HG02852 (cell line): Measurements from ENCODE around the gene NIBAN1.
"Not testable (repeated sequence)": the region's sequence is repeated elsewhere in the genome, so short reads cannot be mapped to it uniquely, and the experiment has no call there.

Experiments used
- ATAC-seq: cut with Tn5 transposase; IDR thresholded peaks from one replicate; pipeline ENCODE4 v1.9.1; 2021; ENCODE audit warnings: mild to moderate bottlenecking, moderate library complexity; ENCODE audit not compliant: unreplicated experiment

NIBAN1 gene

GRCh38 chr1:184974056-184974836, at the start of gene NIBAN1:
Gene NIBAN1 (minus strand): TSS chr1:184974508. CDS start chr1:184974356, 152 bp downstream.
- peak; percentile 55 for ATAC-seq

- ATAC-seq = no peak
Observed at GRCh38 chr1:185017966-185018365, 43.7 kb upstream of the NIBAN1 start.

GRCh38 chr1:185017338-185017737, 43.0 kb upstream of the NIBAN1 start:
- no peak for ATAC-seq

- ATAC-seq = no peak
Observed at GRCh38 chr1:185016880-185017279, 42.6 kb upstream of the NIBAN1 start.

- ATAC-seq = no peak
Observed at GRCh38 chr1:185015631-185016030, 41.3 kb upstream of the NIBAN1 start.

- ATAC-seq = no peak
Observed at GRCh38 chr1:185014941-185015340, 40.6 kb upstream of the NIBAN1 start.

GRCh38 chr1:185010361-185010760, 36.1 kb upstream of the NIBAN1 start:
- no peak for ATAC-seq

GRCh38 chr1:185008838-185009237, 34.5 kb upstream of the NIBAN1 start:
- ATAC-seq = no peak

- not testable (repeated sequence) for ATAC-seq
Observed at GRCh38 chr1:185001312-185001880, 27.1 kb upstream of the NIBAN1 start.

- not testable (repeated sequence) for ATAC-seq
Observed at GRCh38 chr1:184999974-185000373, 25.7 kb upstream of the NIBAN1 start.

GRCh38 chr1:184994301-184994700, 20.0 kb upstream of the NIBAN1 start:
- no peak for ATAC-seq

- no peak for ATAC-seq
Observed at GRCh38 chr1:184992271-184992670, 18.0 kb upstream of the NIBAN1 start.

GRCh38 chr1:184990204-184990603, 15.9 kb upstream of the NIBAN1 start:
- no peak for ATAC-seq

- no peak for ATAC-seq
Observed at GRCh38 chr1:184988506-184988905, 14.2 kb upstream of the NIBAN1 start.

- no peak for ATAC-seq
Observed at GRCh38 chr1:184987696-184988095, 13.4 kb upstream of the NIBAN1 start.

- ATAC-seq = no peak
Observed at GRCh38 chr1:184986250-184986649, 11.9 kb upstream of the NIBAN1 start.

GRCh38 chr1:184982002-184982954, 8.0 kb upstream of the NIBAN1 start:
- ATAC-seq = peak; percentile 99

- no peak for ATAC-seq
Observed at GRCh38 chr1:184980726-184981125, 6.4 kb upstream of the NIBAN1 start.

GRCh38 chr1:184975208-184975870, 1.0 kb upstream of the NIBAN1 start:
- no peak for ATAC-seq

GRCh38 chr1:184974837-184975115, 468 bp upstream of the NIBAN1 start:
- ATAC-seq = no peak
